ENCODE measurements around the gene SNX8. TPM values are rescaled to one million over a fixed set of nuclear protein-coding genes. Genes with fewer than 3 reads are reported as not detected.

The SNX8 gene
- total and polyA plus RNA-seq, 5 donors: 32.3 to 44.5 (median 37.6) TPM

GRCh38 chr7:2295936-2296620 lies 18.2 kb downstream of the SNX8 start:
- no peak for ATAC-seq
- no peaks in the 10 kb centered on the region for H3K27me3 ChIP-seq (ENCODE audit: control insufficient read depth, insufficient read depth)

DNA sequence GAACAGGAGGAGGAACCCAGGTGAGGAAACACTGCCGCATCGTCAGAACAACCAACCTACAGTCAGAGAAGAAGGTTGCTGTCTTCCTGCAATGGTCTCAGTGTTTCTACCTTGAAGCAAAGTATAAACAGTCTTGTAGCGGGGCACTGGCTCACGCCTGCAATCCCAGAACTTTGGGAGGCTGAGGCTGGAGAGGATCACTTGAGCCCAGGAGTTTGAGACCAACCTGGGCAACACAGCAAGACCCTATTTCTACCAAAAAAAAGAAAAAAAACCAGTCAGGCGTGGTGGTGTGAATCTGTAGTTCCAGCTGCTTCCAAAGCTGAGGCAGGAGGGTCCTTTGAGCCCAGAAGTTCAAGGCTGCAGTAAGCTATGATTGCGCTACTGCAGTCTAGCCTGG lies 23.4 kb downstream of the SNX8 start:
- Histone ChIP-seq H3K27ac (ENCODE audit: low read length) (no peak overlapping the region), H3K4me1 (ENCODE audit: control insufficient read depth, insufficient read depth, low read length) (no peaks in the 10 kb centered on the region), H3K4me3 (ENCODE audit: low read length) (no peak overlapping the region), H3K27me3 (ENCODE audit: control insufficient read depth, insufficient read depth) (no peaks in the 10 kb centered on the region), H3K9me3 (ENCODE audit: control insufficient read depth, low read length) (no peaks in the 10 kb centered on the region)
- ATAC-seq: no peak
- WGBS: 98% methylated on average over 6 of the region's 6 CpGs
- no peak for DNase-seq
- intact Hi-C loops (cut with DNase I): no loop called here

More at GRCh38 chr7:2295936-2296620, 18.2 kb downstream of the SNX8 start:
- intact Hi-C loops (cut with DNase I): no loop called here
- WGBS: 77% methylated on average over 6 of the region's 6 CpGs
- no peaks in the 10 kb centered on the region for H3K9me3 ChIP-seq (ENCODE audit: control insufficient read depth, low read length)
- no peak overlapping the region for H3K27ac ChIP-seq (ENCODE audit: low read length)
- H3K4me1 ChIP-seq (ENCODE audit: control insufficient read depth, insufficient read depth, low read length): no peaks in the 10 kb centered on the region
- H3K4me3 ChIP-seq (ENCODE audit: low read length): no peak overlapping the region
- DNase-seq: no peak

DNA sequence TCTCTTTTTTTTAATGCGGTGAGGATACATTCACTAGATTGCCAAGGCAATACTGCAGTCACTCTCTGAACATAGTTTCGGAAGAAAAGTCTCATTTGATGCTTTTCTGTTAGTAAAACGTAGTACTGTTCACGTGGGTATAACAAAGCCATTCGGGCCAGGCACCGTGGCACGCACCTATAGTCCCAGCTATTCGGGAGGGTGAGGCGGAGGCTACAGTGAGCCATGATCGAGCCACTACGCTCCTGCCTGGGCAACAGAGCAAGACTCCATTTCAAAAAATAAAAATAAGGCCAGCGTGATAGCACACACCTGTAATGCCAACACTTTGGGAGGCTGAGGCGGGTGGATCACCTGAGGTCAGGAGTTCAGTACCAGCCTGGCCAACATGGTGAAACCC lies 24.6 kb downstream of the SNX8 start:
- DNase-seq: no peak
- intact Hi-C loops (cut with DNase I): no loop called here

GRCh38 chr7:2289111-2289586 lies 25.1 kb downstream of the SNX8 start:
- H3K4me3 ChIP-seq (ENCODE audit: low read length): no peak overlapping the region
- 72% methylated on average over 20 of the region's 20 CpGs for WGBS

More for the DNA sequence above, 24.6 kb downstream of the SNX8 start:
- H3K4me1 ChIP-seq (ENCODE audit: control insufficient read depth, insufficient read depth, low read length): no peaks in the 10 kb centered on the region
- WGBS: 77% methylated on average over 13 of the region's 13 CpGs
- no peak overlapping the region for H3K27ac ChIP-seq (ENCODE audit: low read length)
- no peaks in the 10 kb centered on the region for H3K27me3 ChIP-seq (ENCODE audit: control insufficient read depth, insufficient read depth)
- no peak for ATAC-seq
- no peak overlapping the region for H3K4me3 ChIP-seq (ENCODE audit: low read length)
- H3K9me3 ChIP-seq (ENCODE audit: control insufficient read depth, low read length): no peaks in the 10 kb centered on the region

DNA sequence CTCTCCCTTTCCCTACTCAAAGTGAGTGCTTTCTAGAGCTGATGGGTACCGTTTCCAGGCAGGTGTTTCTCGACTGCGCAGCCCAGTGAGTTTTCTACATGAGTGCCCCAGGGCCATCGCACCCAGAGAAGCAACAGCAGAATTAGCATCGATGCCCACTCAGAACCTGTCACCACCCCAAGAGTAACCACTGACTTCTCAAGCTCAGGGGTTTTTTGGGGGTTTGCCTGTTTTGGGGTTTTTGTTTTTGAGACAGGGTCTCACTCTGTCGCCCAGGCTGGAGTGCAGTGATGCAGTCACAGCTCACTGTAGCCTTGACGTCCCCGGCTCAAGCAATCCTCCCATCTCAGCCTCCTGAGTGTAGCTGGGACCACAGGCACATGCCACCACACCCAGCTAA lies 25.7 kb downstream of the SNX8 start:
- peak in 1 of 3 donors; percentile 7 for DNase-seq
- no peak for ATAC-seq
- intact Hi-C loops (cut with DNase I): no loop called here
- H3K9me3 ChIP-seq (ENCODE audit: control insufficient read depth, low read length): no peaks in the 10 kb centered on the region
- no peaks in the 10 kb centered on the region for H3K4me1 ChIP-seq (ENCODE audit: control insufficient read depth, insufficient read depth, low read length)
- WGBS: 89% methylated on average over 8 of the region's 8 CpGs
- H3K4me3 ChIP-seq (ENCODE audit: low read length): no peak overlapping the region
- no peak overlapping the region for H3K27ac ChIP-seq (ENCODE audit: low read length)
- no peaks in the 10 kb centered on the region for H3K27me3 ChIP-seq (ENCODE audit: control insufficient read depth, insufficient read depth)

More at GRCh38 chr7:2289111-2289586, 25.1 kb downstream of the SNX8 start:
- no peak for ATAC-seq
- H3K27ac ChIP-seq (ENCODE audit: low read length): no peak overlapping the region
- peak in 2 of 3 donors; percentile 21 to 51 for DNase-seq
- H3K9me3 ChIP-seq (ENCODE audit: control insufficient read depth, low read length): no peaks in the 10 kb centered on the region
- intact Hi-C loops (cut with DNase I): no loop called here
- H3K27me3 ChIP-seq (ENCODE audit: control insufficient read depth, insufficient read depth): no peaks in the 10 kb centered on the region
- no peaks in the 10 kb centered on the region for H3K4me1 ChIP-seq (ENCODE audit: control insufficient read depth, insufficient read depth, low read length)

GRCh38 chr7:2287745-2288144 lies 26.5 kb downstream of the SNX8 start:
- WGBS: 94% methylated on average over 8 of the region's 8 CpGs
- Histone ChIP-seq H3K9me3 (ENCODE audit: control insufficient read depth, low read length) (no peaks in the 10 kb centered on the region), H3K4me1 (ENCODE audit: control insufficient read depth, insufficient read depth, low read length) (no peaks in the 10 kb centered on the region), H3K4me3 (ENCODE audit: low read length) (no peak overlapping the region), H3K27ac (ENCODE audit: low read length) (no peak overlapping the region), H3K27me3 (ENCODE audit: control insufficient read depth, insufficient read depth) (no peaks in the 10 kb centered on the region)
- no peak for ATAC-seq
- intact Hi-C loops (cut with DNase I): no loop called here
- DNase-seq: peak in 1 of 3 donors; percentile 4

DNA sequence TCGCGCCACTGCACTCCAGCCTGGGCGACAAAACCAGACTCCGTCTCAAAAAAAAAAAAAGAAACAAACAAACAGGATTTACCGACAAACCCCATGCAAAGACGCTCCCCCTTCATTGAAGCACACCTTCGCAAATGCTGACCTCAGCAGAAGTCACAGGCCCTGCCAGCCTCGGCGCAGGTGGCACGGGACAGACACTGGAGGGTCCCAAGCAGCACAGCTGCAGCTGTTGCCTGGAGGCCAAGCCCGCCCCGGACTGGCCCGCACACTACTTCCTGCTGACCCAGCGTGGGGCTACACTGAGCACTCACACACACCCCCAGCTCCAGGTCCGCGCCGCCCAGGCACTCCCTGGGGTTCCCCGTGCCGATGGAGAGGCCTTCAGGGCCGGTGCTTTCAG lies 31.2 kb downstream of the SNX8 start:
- Histone ChIP-seq H3K4me1 (ENCODE audit: control insufficient read depth, insufficient read depth, low read length) (peaks cover 3% of the 10 kb centered on the region), H3K27ac (ENCODE audit: low read length) (no peak overlapping the region), H3K27me3 (ENCODE audit: control insufficient read depth, insufficient read depth) (no peaks in the 10 kb centered on the region), H3K9me3 (ENCODE audit: control insufficient read depth, low read length) (no peaks in the 10 kb centered on the region), H3K4me3 (ENCODE audit: low read length) (no peak overlapping the region)
- 95% methylated on average over 20 of the region's 20 CpGs for WGBS
- intact Hi-C loops (cut with DNase I): no loop called here
- peak; percentile 24 to 49 for ATAC-seq
- peak in 2 of 3 donors; percentile 40 to 42 for DNase-seq

DNA sequence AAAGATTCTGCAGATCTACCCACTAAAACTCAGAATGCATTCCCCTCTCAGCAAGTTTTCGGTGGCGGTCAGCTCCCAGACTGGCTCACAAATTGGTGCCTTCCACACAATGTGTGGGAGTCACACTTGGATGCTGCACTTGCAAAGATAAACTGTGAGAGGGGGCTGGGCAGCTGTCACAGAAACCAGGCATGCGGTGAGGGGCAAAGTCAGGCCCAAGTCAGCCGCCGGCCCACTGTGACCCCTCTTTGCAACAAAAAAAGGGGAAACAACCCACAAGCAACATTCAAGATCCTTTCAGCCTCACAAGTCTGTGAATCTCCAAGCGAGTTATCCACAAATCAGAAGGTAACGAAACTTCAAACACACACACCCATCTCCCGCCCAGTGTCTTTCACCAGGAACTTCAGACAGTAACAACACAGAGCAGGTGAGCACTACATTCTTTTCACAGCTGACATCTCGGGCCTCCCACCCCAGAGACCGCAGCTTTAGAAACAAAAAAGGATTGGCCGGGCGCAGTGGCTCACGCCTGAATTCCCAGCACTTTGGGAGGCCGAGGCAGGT lies 32.0 kb downstream of the SNX8 start:
- Histone ChIP-seq H3K27ac (ENCODE audit: low read length) (no peak overlapping the region), H3K27me3 (ENCODE audit: control insufficient read depth, insufficient read depth) (no peaks in the 10 kb centered on the region), H3K4me1 (ENCODE audit: control insufficient read depth, insufficient read depth, low read length) (peaks cover 3% of the 10 kb centered on the region), H3K4me3 (ENCODE audit: low read length) (no peak overlapping the region), H3K9me3 (ENCODE audit: control insufficient read depth, low read length) (no peaks in the 10 kb centered on the region)
- peak in 1 of 3 donors; percentile 20 for DNase-seq
- intact Hi-C loops (cut with DNase I): no loop called here
- WGBS: 73% methylated on average over 14 of the region's 14 CpGs
- peak in 1 of 2 donors; percentile 30 for ATAC-seq

DNA sequence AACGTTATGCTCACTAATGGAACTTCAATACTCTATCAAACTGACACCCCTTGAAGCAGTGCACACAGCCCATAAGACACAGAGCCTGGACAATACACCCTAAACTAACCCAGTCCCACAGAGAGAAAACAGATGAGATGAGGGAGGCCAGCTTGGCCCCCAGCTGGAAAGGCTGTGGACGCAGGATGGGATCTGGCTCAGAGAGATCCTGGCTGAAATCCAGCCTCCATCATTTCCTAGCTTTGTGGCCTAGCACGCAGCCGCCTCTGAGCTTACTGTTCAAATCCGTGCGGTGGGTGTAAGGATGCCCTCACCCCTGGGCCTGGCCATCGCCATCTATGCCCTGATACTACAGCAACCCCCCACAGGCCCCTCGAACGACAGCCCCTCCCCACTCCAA lies 32.7 kb downstream of the SNX8 start:
- H3K27ac ChIP-seq (ENCODE audit: low read length): no peak overlapping the region
- H3K9me3 ChIP-seq (ENCODE audit: control insufficient read depth, low read length): no peaks in the 10 kb centered on the region
- ATAC-seq: peak; percentile 62 to 83
- 23% methylated on average over 9 of the region's 9 CpGs for WGBS
- peaks cover 3% of the 10 kb centered on the region for H3K4me1 ChIP-seq (ENCODE audit: control insufficient read depth, insufficient read depth, low read length)
- H3K27me3 ChIP-seq (ENCODE audit: control insufficient read depth, insufficient read depth): no peaks in the 10 kb centered on the region
- peak in 2 of 3 donors; percentile 61 to 65 for DNase-seq
- no peak overlapping the region for H3K4me3 ChIP-seq (ENCODE audit: low read length)
- intact Hi-C loops (cut with DNase I): no loop called here

DNA sequence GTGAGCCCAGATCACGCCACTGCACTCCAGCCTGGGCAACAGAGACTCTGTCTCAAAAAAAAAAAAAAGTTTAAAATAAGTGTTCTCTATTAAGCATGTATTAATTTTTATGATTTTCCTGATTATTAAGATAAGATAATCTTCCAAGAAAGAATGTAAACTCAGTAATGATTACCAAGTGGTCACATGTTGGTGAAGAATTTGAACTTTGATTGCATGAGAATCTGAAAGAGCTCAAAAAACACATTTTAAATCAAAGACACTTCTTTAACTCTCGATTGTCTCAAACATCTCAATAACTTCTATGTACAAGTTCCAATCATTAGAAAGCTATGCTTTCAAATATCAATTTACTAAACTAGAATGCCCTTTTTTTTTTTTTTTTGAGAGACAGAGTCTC lies 33.8 kb downstream of the SNX8 start:
- intact Hi-C loops (cut with DNase I): no loop called here
- DNase-seq: no peak
- peaks cover 3% of the 10 kb centered on the region for H3K4me1 ChIP-seq (ENCODE audit: control insufficient read depth, insufficient read depth, low read length)
- no peaks in the 10 kb centered on the region for H3K9me3 ChIP-seq (ENCODE audit: control insufficient read depth, low read length)
- no peak overlapping the region for H3K4me3 ChIP-seq (ENCODE audit: low read length)
- H3K27ac ChIP-seq (ENCODE audit: low read length): no peak overlapping the region
- no peaks in the 10 kb centered on the region for H3K27me3 ChIP-seq (ENCODE audit: control insufficient read depth, insufficient read depth)
- WGBS: 80% methylated on average over 2 of the region's 2 CpGs
- no peak for ATAC-seq

- intact Hi-C loops (cut with DNase I): no loop called here
- WGBS: 60% methylated on average over 4 of the region's 4 CpGs
- Histone ChIP-seq H3K27ac (ENCODE audit: low read length) (no peak overlapping the region), H3K4me1 (ENCODE audit: control insufficient read depth, insufficient read depth, low read length) (peaks cover 3% of the 10 kb centered on the region), H3K27me3 (ENCODE audit: control insufficient read depth, insufficient read depth) (no peaks in the 10 kb centered on the region), H3K9me3 (ENCODE audit: control insufficient read depth, low read length) (no peaks in the 10 kb centered on the region), H3K4me3 (ENCODE audit: low read length) (no peak overlapping the region)
- ATAC-seq (no peak), DNase-seq (no peak)
Observed at GRCh38 chr7:2279896-2280295, 34.3 kb downstream of the SNX8 start.
